ENCODE results near the gene ADCY7.

- TF ChIP-seq POLR2A (IDR thresholded peaks at IDR 0.05) (no peak), CTCF (IDR thresholded peaks at IDR 0.05) (no peak)
Measured at GRCh38 chr16:50310308-50311133, 44.2 kb downstream of the ADCY7 start.

Data from ovary (tissue), 3 donors.